HepG2 (cell line): ENCODE results near the gene IL1A. TPM values are rescaled to one million over a fixed set of nuclear protein-coding genes. Genes with fewer than 3 reads are reported as not detected.

Experiments used
- ATAC-seq: fragments of 200-7000 bp; cut with Tn5 transposase; 3 replicates; pipeline ENCODE4 v1.9.1; 2020; ENCODE audit warnings: mild to moderate bottlenecking, moderate library complexity
- BruUV-seq: library from RNA; stranded (reverse); fragments of 400-500 nt; replicated peaks from 2 replicates; lab custom pipeline; 2021; lab: Mats Ljungman, UMichigan
- CTCF ChIA-PET: fragments of 300-600 bp; formaldehyde crosslinking; extraction: SDS; loops from one replicate; lab custom pipeline; 2021; ENCODE audit warnings: low total read pairs, inconsistent platforms, low intra/inter-chr PET ratio; lab: Yijun Ruan, JAX
- POLR2A ChIA-PET: fragments of 350-600 bp; sonication (Branson Sonifier 250); formaldehyde crosslinking; loops from one replicate; lab custom pipeline; 2020; ENCODE audit warnings: antibody characterized with exemption, inconsistent platforms; lab: Yijun Ruan, JAX
- DNase-seq: peaks from one replicate; pipeline ENCODE4 v3.0.0-alpha.2; 2015; ENCODE audit warnings: low spot score
- FAIRE-seq: peaks from 3 replicates; lab custom pipeline; 2011; peaks lifted over from hg19 to GRCh38; lab: Jason Lieb, UNC
- H2AFZ ChIP-seq: one replicate; pipeline ENCODE4 v1.6.1; 2011; ENCODE audit warnings: low read length, inconsistent platforms
- H3K27ac ChIP-seq: fragments of 300-600 bp; 3 replicates; pipeline ENCODE4 v1.8.0; 2011; ENCODE audit warnings: mixed run types, mild to moderate bottlenecking, mixed read lengths, low read length, inconsistent platforms; ENCODE audit not compliant: insufficient read depth; ENCODE audit errors: extremely low read length
- H3K27me3 ChIP-seq, 2 experiments: fragments of 200-600 bp in 1 of 2; 2 replicates in 1 of 2; 3 replicates in 1 of 2; pipeline versions ENCODE4 v1.6.0 to v1.8.0; 2011; ENCODE audit warnings: low read length in 2 of 2, mild to moderate bottlenecking in 2 of 2, moderate library complexity in 2 of 2, inconsistent platforms in 1 of 2; ENCODE audit not compliant: insufficient read depth in 2 of 2, control insufficient read depth in 1 of 2
- H3K36me3 ChIP-seq, 2 experiments: fragments of 200-600 bp in 1 of 2; replicated peaks in 1 of 2; 2 replicates in 1 of 2; 3 replicates in 1 of 2; pipeline versions ENCODE4 v1.5.1 to v1.8.0; 2011; ENCODE audit warnings: low read length in 2 of 2, inconsistent platforms in 1 of 2; ENCODE audit not compliant: insufficient read depth in 2 of 2, control insufficient read depth in 1 of 2
- H3K4me1 ChIP-seq: 2 replicates; pipeline ENCODE4 v1.5.1; 2012; ENCODE audit warnings: low read length, inconsistent platforms; ENCODE audit not compliant: insufficient read depth
- H3K4me2 ChIP-seq: 2 replicates; pipeline ENCODE4 v1.6.0; 2011; ENCODE audit warnings: low read depth, low read length, inconsistent platforms
- H3K4me3 ChIP-seq, 3 experiments: fragments of 200-600 bp in 1 of 3; sonication (generic), shearing (Covaris generic) in 1 of 3; replicated peaks in 1 of 3; 2 replicates each; pipeline ENCODE4 v1.5.1; 2011 to 2016; ENCODE audit warnings: low read length in 3 of 3, inconsistent platforms in 2 of 3, low read depth in 2 of 3, mild to moderate bottlenecking in 2 of 3, control low read depth in 1 of 3, mixed read lengths in 1 of 3; ENCODE audit not compliant: insufficient read depth in 1 of 3
- H3K79me2 ChIP-seq: one replicate; pipeline ENCODE4 v1.6.1; 2011; ENCODE audit warnings: low read length, inconsistent platforms; ENCODE audit not compliant: insufficient read depth
- H3K9ac ChIP-seq: 2 replicates; pipeline ENCODE4 v1.6.0; 2011; ENCODE audit warnings: mild to moderate bottlenecking, low read depth, low read length, inconsistent platforms; ENCODE audit not compliant: insufficient read depth
- H3K9me3 ChIP-seq: 2 replicates; pipeline ENCODE4 v1.5.1; 2012; ENCODE audit warnings: mild to moderate bottlenecking, low read length
- H4K20me1 ChIP-seq: 2 replicates; pipeline ENCODE4 v1.6.0; 2011; ENCODE audit warnings: inconsistent platforms, mild to moderate bottlenecking, low read length, moderate library complexity; ENCODE audit not compliant: insufficient read depth
- DPF2 ChIP-seq: sonication (generic); formaldehyde crosslinking; IDR thresholded peaks from 2 replicates; pipeline ENCODE4 v1.4.0; 2020; ENCODE audit warnings: mild to moderate bottlenecking, low read depth, missing genetic modification reagents, borderline replicate concordance
- JARID2 ChIP-seq: sonication (generic); formaldehyde crosslinking; IDR thresholded peaks from 2 replicates; pipeline ENCODE4 v1.8.1; 2023; ENCODE audit warnings: missing genetic modification reagents, inconsistent platforms; ENCODE audit not compliant: insufficient replicate concordance
- KAT8 ChIP-seq: IDR thresholded peaks from 2 replicates; pipeline ENCODE4 v1.6.1; 2016; ENCODE audit warnings: missing genetic modification reagents, missing compliant biosample characterization
- NBN ChIP-seq: fragments of 450-650 bp; conservative IDR thresholded peaks from 2 replicates; pipeline ENCODE4 v1.6.1; 2017
- POLR2A ChIP-seq, 2 experiments: IDR thresholded peaks; 2 replicates each; pipeline ENCODE4 v1.6.1; 2011; ENCODE audit warnings: low read depth in 2 of 2, low read length in 2 of 2, mild to moderate bottlenecking in 1 of 2, moderate library complexity in 1 of 2; ENCODE audit not compliant: insufficient read depth in 1 of 2
- SPEN ChIP-seq: sonication (generic); formaldehyde crosslinking; IDR thresholded peaks from 2 replicates; pipeline ENCODE4 v1.5.1; 2020; ENCODE audit warnings: low read depth, mild to moderate bottlenecking, missing genetic modification reagents
- ZBTB1 ChIP-seq: sonication (generic); formaldehyde crosslinking; IDR thresholded peaks from 2 replicates; pipeline ENCODE4 v1.4.0; 2020; ENCODE audit warnings: missing genetic modification reagents, borderline replicate concordance
- ZFX ChIP-seq: sonication (generic); formaldehyde crosslinking; IDR thresholded peaks from 2 replicates; pipeline ENCODE4 v1.4.0; 2020; ENCODE audit warnings: mild to moderate bottlenecking, low read depth, missing genetic modification reagents, moderate library complexity
- ZNF205 ChIP-seq: IDR thresholded peaks from 2 replicates; pipeline ENCODE4 v1.6.1; 2018; ENCODE audit warnings: missing biosample characterization, missing genetic modification reagents
- WGBS: methylation state at CpG from one replicate; pipeline ENCODE4 v1.1.6; 2017; ENCODE audit warnings: low lambda C conversion rate; 5-methylcytosine and 5-hydroxymethylcytosine counted together
- in situ Hi-C: cut with HindIII; loops from 2 replicates; pipeline ENCODE4 v1.10.0; 2017; ENCODE audit warnings: low pct_unique_long_range_greater_than_20kb; ENCODE audit not compliant: extremely low pct_ligation_motif_present
- intact Hi-C: fragments of 100-400 bp; cut with micrococcal nuclease; formaldehyde crosslinking; loops from one replicate; pipeline ENCODE4 v1.10.0; 2022; ENCODE audit not compliant: unreplicated experiment
- polyA plus RNA-seq, 8 experiments: library from polyadenylated mRNA; depleted of rRNA in 3 of 8; stranded (reverse) in 7 of 8; unstranded in 1 of 8; fragments of >200 nt; fragmentation: Illumina TruSeq in 4 of 8; extraction: Trizol in 4 of 8; gene quantifications; 2 replicates each; pipeline versions ENCODE4 v1.2.1 to v1.2.3, GENCODE V29; 2011 to 2016; ENCODE audit warnings: low read depth in 4 of 8, missing spikeins in 1 of 8, mixed read lengths in 1 of 8; ENCODE audit not compliant: insufficient read depth in 1 of 8
- total RNA-seq, 5 experiments: library from RNA; depleted of rRNA; stranded (reverse); fragments of >200 nt; fragmentation: Illumina TruSeq; extraction: Trizol; gene quantifications; 2 replicates each; pipeline ENCODE4 v1.2.3, GENCODE V29; 2016; ENCODE audit warnings: low read depth in 1 of 5
- TF ChIP-seq, protein P1 (sequence below): sonication (generic); formaldehyde crosslinking; conservative IDR thresholded peaks from 2 replicates; pipeline ENCODE4 v1.4.0; 2020; ENCODE audit warnings: missing genetic modification reagents
- TF ChIP-seq, protein P2 (sequence below): sonication (generic); formaldehyde crosslinking; IDR thresholded peaks from 2 replicates; pipeline ENCODE4 v1.8.1; 2023; ENCODE audit warnings: mild to moderate bottlenecking, moderate library complexity, missing genetic modification reagents
- TF ChIP-seq, protein P3 (sequence below): sonication (generic); formaldehyde crosslinking; IDR thresholded peaks from 2 replicates; pipeline ENCODE4 v1.4.0; 2020; ENCODE audit warnings: missing genetic modification reagents
- TF ChIP-seq, protein P4 (sequence below): sonication (generic); formaldehyde crosslinking; IDR thresholded peaks from 2 replicates; pipeline ENCODE4 v1.4.0; 2020; ENCODE audit warnings: mild to moderate bottlenecking, missing genetic modification reagents
- TF ChIP-seq, protein P5 (sequence below): sonication (generic); formaldehyde crosslinking; conservative IDR thresholded peaks from 2 replicates; pipeline ENCODE4 v1.8.0; 2022; ENCODE audit warnings: mild to moderate bottlenecking, moderate library complexity, missing genetic modification reagents

IL1A gene
- total and polyA plus RNA-seq, 2 of the 13 experiments (the other 11 are each of a cell fraction or from before 2014, with no cell fraction given) = not detected

DNA sequence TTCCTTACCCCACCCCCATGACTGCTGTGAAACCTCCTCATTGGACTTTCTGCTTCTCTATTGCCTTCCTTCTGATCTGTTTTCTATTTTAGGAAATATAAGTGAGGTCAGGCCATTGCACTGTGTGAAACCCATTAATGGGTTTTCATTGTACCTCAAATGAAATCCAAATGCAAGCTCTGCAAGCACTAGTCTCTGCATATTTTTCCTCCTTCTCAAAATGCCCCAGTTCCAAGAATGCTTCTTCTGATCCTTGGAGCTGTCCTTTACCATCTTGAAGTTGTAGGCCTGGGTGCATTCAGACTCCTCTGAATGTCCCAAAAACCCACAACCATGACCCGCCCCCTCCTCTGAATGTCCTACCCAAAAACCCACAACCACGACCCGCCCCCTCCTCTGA is 8.2 kb downstream of the IL1A start:
- ATAC-seq (no peak), DNase-seq (no peak), FAIRE-seq (no peak)
- ChIA-PET CTCF (no interaction called here), POLR2A (no interaction called here)
- H3K4me2 ChIP-seq = no peak overlapping the region
- in situ Hi-C loops = no loop called here
- no peaks in the 10 kb centered on the region for H3K79me2 ChIP-seq
- intact Hi-C loops = no loop called here
- no peak overlapping the region for H3K4me3 ChIP-seq
- H3K27ac ChIP-seq = no peak overlapping the region
- no peaks in the 10 kb centered on the region for H3K4me1 ChIP-seq
- no peaks in the 10 kb centered on the region for H3K27me3 ChIP-seq
- no peaks in the 10 kb centered on the region for H3K9me3 ChIP-seq
- WGBS = 97% methylated on average over 3 of the region's 3 CpGs
- no peaks in the 10 kb centered on the region for H3K36me3 ChIP-seq
- no peaks in the 10 kb centered on the region for H4K20me1 ChIP-seq
- no peak overlapping the region for H2AFZ ChIP-seq
- no TSS peak for BruUV-seq
- no peak overlapping the region for H3K9ac ChIP-seq
- TF ChIP-seq KAT8 (CRISPR knock-in tag) (no peak), ZBTB1 (no peak), JARID2 (CRISPR knock-in tag) (no peak), NBN (no peak), ZFX (CRISPR knock-in tag) (no peak), DPF2 (no peak), SPEN (CRISPR knock-in tag) (no peak), POLR2A (IDR thresholded peaks at IDR 0.05; ENCODE audit: insufficient read depth in 1 of 2, low read depth in 2 of 2, low read length in 2 of 2) (no peak), ZNF205 (CRISPR knock-in tag) (no peak)
- TF ChIP-seq, protein P1, sequence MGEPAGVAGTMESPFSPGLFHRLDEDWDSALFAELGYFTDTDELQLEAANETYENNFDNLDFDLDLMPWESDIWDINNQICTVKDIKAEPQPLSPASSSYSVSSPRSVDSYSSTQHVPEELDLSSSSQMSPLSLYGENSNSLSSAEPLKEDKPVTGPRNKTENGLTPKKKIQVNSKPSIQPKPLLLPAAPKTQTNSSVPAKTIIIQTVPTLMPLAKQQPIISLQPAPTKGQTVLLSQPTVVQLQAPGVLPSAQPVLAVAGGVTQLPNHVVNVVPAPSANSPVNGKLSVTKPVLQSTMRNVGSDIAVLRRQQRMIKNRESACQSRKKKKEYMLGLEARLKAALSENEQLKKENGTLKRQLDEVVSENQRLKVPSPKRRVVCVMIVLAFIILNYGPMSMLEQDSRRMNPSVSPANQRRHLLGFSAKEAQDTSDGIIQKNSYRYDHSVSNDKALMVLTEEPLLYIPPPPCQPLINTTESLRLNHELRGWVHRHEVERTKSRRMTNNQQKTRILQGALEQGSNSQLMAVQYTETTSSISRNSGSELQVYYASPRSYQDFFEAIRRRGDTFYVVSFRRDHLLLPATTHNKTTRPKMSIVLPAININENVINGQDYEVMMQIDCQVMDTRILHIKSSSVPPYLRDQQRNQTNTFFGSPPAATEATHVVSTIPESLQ (CRISPR knock-in tag) = no peak
- TF ChIP-seq, protein P2, sequence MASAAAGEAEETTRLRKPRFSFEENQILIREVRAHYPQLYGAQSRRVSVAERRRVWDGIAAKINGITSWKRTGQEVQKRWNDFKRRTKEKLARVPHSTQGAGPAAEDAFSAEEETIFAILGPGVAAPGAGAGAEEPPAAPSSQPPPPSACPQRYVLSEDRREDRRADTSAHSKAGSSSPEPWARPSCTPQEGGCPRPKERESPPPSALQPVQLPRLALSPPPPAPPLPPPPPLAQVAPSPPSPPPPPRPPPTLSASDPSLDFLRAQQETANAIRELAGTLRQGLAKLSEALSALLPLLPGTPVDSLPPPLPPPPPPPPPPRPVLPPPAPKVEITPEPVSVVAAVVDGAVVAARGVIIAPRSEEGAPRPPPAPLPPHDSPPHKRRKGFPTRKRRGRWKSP (CRISPR knock-in tag) = no peak
- TF ChIP-seq, protein P3, sequence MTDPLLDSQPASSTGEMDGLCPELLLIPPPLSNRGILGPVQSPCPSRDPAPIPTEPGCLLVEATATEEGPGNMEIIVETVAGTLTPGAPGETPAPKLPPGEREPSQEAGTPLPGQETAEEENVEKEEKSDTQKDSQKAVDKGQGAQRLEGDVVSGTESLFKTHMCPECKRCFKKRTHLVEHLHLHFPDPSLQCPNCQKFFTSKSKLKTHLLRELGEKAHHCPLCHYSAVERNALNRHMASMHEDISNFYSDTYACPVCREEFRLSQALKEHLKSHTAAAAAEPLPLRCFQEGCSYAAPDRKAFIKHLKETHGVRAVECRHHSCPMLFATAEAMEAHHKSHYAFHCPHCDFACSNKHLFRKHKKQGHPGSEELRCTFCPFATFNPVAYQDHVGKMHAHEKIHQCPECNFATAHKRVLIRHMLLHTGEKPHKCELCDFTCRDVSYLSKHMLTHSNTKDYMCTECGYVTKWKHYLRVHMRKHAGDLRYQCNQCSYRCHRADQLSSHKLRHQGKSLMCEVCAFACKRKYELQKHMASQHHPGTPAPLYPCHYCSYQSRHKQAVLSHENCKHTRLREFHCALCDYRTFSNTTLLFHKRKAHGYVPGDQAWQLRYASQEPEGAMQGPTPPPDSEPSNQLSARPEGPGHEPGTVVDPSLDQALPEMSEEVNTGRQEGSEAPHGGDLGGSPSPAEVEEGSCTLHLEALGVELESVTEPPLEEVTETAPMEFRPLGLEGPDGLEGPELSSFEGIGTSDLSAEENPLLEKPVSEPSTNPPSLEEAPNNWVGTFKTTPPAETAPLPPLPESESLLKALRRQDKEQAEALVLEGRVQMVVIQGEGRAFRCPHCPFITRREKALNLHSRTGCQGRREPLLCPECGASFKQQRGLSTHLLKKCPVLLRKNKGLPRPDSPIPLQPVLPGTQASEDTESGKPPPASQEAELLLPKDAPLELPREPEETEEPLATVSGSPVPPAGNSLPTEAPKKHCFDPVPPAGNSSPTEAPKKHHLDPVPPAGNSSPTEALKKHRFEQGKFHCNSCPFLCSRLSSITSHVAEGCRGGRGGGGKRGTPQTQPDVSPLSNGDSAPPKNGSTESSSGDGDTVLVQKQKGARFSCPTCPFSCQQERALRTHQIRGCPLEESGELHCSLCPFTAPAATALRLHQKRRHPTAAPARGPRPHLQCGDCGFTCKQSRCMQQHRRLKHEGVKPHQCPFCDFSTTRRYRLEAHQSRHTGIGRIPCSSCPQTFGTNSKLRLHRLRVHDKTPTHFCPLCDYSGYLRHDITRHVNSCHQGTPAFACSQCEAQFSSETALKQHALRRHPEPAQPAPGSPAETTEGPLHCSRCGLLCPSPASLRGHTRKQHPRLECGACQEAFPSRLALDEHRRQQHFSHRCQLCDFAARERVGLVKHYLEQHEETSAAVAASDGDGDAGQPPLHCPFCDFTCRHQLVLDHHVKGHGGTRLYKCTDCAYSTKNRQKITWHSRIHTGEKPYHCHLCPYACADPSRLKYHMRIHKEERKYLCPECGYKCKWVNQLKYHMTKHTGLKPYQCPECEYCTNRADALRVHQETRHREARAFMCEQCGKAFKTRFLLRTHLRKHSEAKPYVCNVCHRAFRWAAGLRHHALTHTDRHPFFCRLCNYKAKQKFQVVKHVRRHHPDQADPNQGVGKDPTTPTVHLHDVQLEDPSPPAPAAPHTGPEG (CRISPR knock-in tag) = no peak
- TF ChIP-seq, protein P4, sequence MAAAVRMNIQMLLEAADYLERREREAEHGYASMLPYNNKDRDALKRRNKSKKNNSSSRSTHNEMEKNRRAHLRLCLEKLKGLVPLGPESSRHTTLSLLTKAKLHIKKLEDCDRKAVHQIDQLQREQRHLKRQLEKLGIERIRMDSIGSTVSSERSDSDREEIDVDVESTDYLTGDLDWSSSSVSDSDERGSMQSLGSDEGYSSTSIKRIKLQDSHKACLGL (CRISPR knock-in tag) = no peak
- TF ChIP-seq, protein P5, sequence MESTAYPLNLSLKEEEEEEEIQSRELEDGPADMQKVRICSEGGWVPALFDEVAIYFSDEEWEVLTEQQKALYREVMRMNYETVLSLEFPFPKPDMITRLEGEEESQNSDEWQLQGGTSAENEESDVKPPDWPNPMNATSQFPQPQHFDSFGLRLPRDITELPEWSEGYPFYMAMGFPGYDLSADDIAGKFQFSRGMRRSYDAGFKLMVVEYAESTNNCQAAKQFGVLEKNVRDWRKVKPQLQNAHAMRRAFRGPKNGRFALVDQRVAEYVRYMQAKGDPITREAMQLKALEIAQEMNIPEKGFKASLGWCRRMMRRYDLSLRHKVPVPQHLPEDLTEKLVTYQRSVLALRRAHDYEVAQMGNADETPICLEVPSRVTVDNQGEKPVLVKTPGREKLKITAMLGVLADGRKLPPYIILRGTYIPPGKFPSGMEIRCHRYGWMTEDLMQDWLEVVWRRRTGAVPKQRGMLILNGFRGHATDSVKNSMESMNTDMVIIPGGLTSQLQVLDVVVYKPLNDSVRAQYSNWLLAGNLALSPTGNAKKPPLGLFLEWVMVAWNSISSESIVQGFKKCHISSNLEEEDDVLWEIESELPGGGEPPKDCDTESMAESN = no peak
